SU-DHL-6 (cell line): ENCODE measurements around the gene SLC39A11.

Experiments used
- H2AFZ ChIP-seq: fragments of 200-600 bp; sonication (generic); 2 replicates; pipeline ENCODE4 v1.6.1; 2014; ENCODE audit warnings: low read depth, mild to moderate bottlenecking, moderate library complexity, mixed read lengths, antibody characterized with exemption, low read length; ENCODE audit not compliant: severe bottlenecking
- H3F3A ChIP-seq: fragments of 200-600 bp; shearing (Covaris generic); 2 replicates; pipeline ENCODE4 v1.6.0; 2016; ENCODE audit warnings: antibody characterized with exemption, mild to moderate bottlenecking; ENCODE audit not compliant: insufficient read depth
- H3K27ac ChIP-seq: fragments of 200-600 bp; sonication (generic); 2 replicates; pipeline ENCODE4 v1.5.1; 2016; ENCODE audit warnings: low read depth, mild to moderate bottlenecking, low read length, moderate library complexity, mixed read lengths
- H3K27me3 ChIP-seq: fragments of 200-600 bp; sonication (generic), shearing (Covaris generic); 2 replicates; pipeline ENCODE4 v1.6.0; 2014; ENCODE audit warnings: mild to moderate bottlenecking, low read length
- H3K36me3 ChIP-seq: fragments of 200-600 bp; sonication (generic); 2 replicates; pipeline ENCODE4 v1.6.1; 2014; ENCODE audit warnings: mild to moderate bottlenecking, low read length, mixed read lengths
- H3K4me2 ChIP-seq: fragments of 300-600, 200-600 bp; shearing (Covaris generic), sonication (generic); 2 replicates; pipeline ENCODE4 v1.6.0; 2014; ENCODE audit warnings: low read length, low read depth, mild to moderate bottlenecking; ENCODE audit not compliant: poor library complexity, severe bottlenecking
- H3K4me3 ChIP-seq: fragments of 200-600 bp; sonication (generic); 2 replicates; pipeline ENCODE4 v1.5.1; 2014; ENCODE audit warnings: antibody characterized with exemption, low read length, mild to moderate bottlenecking, mixed read lengths; ENCODE audit not compliant: insufficient read depth, poor library complexity, severe bottlenecking
- H3K79me2 ChIP-seq: fragments of 200-600 bp; sonication (generic); 2 replicates; pipeline ENCODE4 v1.6.1; 2014; ENCODE audit warnings: mild to moderate bottlenecking, low read length, moderate library complexity; ENCODE audit not compliant: insufficient read depth
- H3K9ac ChIP-seq: fragments of 200-600 bp; sonication (generic); 2 replicates; pipeline ENCODE4 v1.7.0; 2014; ENCODE audit warnings: mild to moderate bottlenecking, low read length
- H3K9me2 ChIP-seq: fragments of 200-600 bp; sonication (generic); replicated peaks from 2 replicates; pipeline ENCODE4 v1.6.1; 2014; ENCODE audit warnings: low read length; ENCODE audit not compliant: insufficient read depth
- H3K9me3 ChIP-seq: fragments of 200-600 bp; sonication (generic); 2 replicates; pipeline ENCODE4 v1.6.1; 2014; ENCODE audit warnings: low read length, mixed read lengths; ENCODE audit not compliant: insufficient read depth
- H4K20me1 ChIP-seq: fragments of 200-600 bp; sonication (generic); 2 replicates; pipeline ENCODE4 v1.6.1; 2014; ENCODE audit warnings: low read depth, mild to moderate bottlenecking, antibody characterized with exemption, low read length, moderate library complexity, mixed read lengths
- CTCF ChIP-seq: fragments of 200-600 bp; sonication (generic); IDR thresholded peaks from one replicate; pipeline ENCODE4 v1.5.1; 2017; ENCODE audit warnings: antibody characterized with exemption, mild to moderate bottlenecking, low read length, moderate library complexity; ENCODE audit not compliant: insufficient read depth, poor library complexity, severe bottlenecking
- EZH2phosphoT487 ChIP-seq: fragments of 200-600 bp; sonication (generic), shearing (Covaris generic); conservative IDR thresholded peaks from 2 replicates; pipeline ENCODE4 v1.6.1; 2018; ENCODE audit warnings: mild to moderate bottlenecking, antibody characterized with exemption, low read length, moderate library complexity, mixed read lengths

The SLC39A11 gene

GRCh38 chr17:72840019-72840418, 252.5 kb downstream of the SLC39A11 start:
- no peaks in the 10 kb centered on the region for H4K20me1 ChIP-seq
- H3K27ac ChIP-seq, result no peak overlapping the region
- no peak overlapping the region for H3K9ac ChIP-seq
- H3K27me3 ChIP-seq, result no peaks in the 10 kb centered on the region
- no peaks in the 10 kb centered on the region for H3F3A ChIP-seq
- H2AFZ ChIP-seq, result no peak overlapping the region
- H3K4me2 ChIP-seq, result no peak overlapping the region
- no peak overlapping the region for H3K4me3 ChIP-seq
- no peaks in the 10 kb centered on the region for H3K9me2 ChIP-seq
- H3K9me3 ChIP-seq, result no peaks in the 10 kb centered on the region
- no peaks in the 10 kb centered on the region for H3K79me2 ChIP-seq
- H3K36me3 ChIP-seq, result no peaks in the 10 kb centered on the region
- TF ChIP-seq CTCF (no peak), EZH2phosphoT487 (no peak)

- Histone ChIP-seq H3K9me2 (no peaks in the 10 kb centered on the region), H3K4me2 (no peak overlapping the region), H3K9ac (no peak overlapping the region), H3K4me3 (no peak overlapping the region), H3F3A (no peaks in the 10 kb centered on the region), H3K27ac (no peak overlapping the region), H2AFZ (no peak overlapping the region), H4K20me1 (no peaks in the 10 kb centered on the region), H3K36me3 (no peaks in the 10 kb centered on the region), H3K9me3 (no peaks in the 10 kb centered on the region), H3K27me3 (no peaks in the 10 kb centered on the region), H3K79me2 (no peaks in the 10 kb centered on the region)
- no peak for TF ChIP-seq CTCF
- TF ChIP-seq EZH2phosphoT487, result no peak
Observed at GRCh38 chr17:72839131-72839725, 253.3 kb downstream of the SLC39A11 start.

- Histone ChIP-seq H2AFZ (no peak overlapping the region), H3K4me3 (no peak overlapping the region), H3F3A (no peaks in the 10 kb centered on the region), H3K4me2 (no peak overlapping the region), H3K27ac (no peak overlapping the region), H3K36me3 (no peaks in the 10 kb centered on the region), H3K9ac (no peak overlapping the region), H3K79me2 (no peaks in the 10 kb centered on the region), H3K9me3 (no peaks in the 10 kb centered on the region), H3K27me3 (no peaks in the 10 kb centered on the region), H3K9me2 (no peaks in the 10 kb centered on the region), H4K20me1 (no peaks in the 10 kb centered on the region)
- TF ChIP-seq EZH2phosphoT487 (no peak), CTCF (no peak)
Observed at GRCh38 chr17:72838581-72838980, 253.9 kb downstream of the SLC39A11 start.

GRCh38 chr17:72838068-72838467, 254.4 kb downstream of the SLC39A11 start:
- H3K9ac ChIP-seq, result no peak overlapping the region
- H2AFZ ChIP-seq, result no peak overlapping the region
- no peak overlapping the region for H3K27ac ChIP-seq
- H4K20me1 ChIP-seq, result no peaks in the 10 kb centered on the region
- no peak for TF ChIP-seq CTCF
- TF ChIP-seq EZH2phosphoT487, result no peak
- H3K4me2 ChIP-seq, result no peak overlapping the region
- H3F3A ChIP-seq, result no peaks in the 10 kb centered on the region
- H3K4me3 ChIP-seq, result no peak overlapping the region
- H3K79me2 ChIP-seq, result no peaks in the 10 kb centered on the region
- H3K36me3 ChIP-seq, result no peaks in the 10 kb centered on the region
- H3K9me3 ChIP-seq, result no peaks in the 10 kb centered on the region
- no peaks in the 10 kb centered on the region for H3K27me3 ChIP-seq
- H3K9me2 ChIP-seq, result no peaks in the 10 kb centered on the region
